Measurements from ENCODE around the gene LYPD6B. TPM values are rescaled to one million over a fixed set of nuclear protein-coding genes. Genes with fewer than 3 reads are reported as not detected.

The LYPD6B gene
- total RNA-seq, 2 experiments from 2014 or later, result not detected

- no peak for DNase-seq
- intact Hi-C loops (cut with micrococcal nuclease), result no loop called here
- POLR2A ChIA-PET, result no interaction called here
- CTCF ChIA-PET, result interaction anchor here (1.5 to 2.4 kb wide), 4 partner anchors 10 to 282 kb away, joined by 3 to 13 read pairs (median 6); no protein-coding TSS in a partner anchor
- peaks cover 4% of the 10 kb centered on the region for H3K4me1 Mint-ChIP-seq (ENCODE audit: low read depth)
- H3K27ac Mint-ChIP-seq, result no peak overlapping the region
- H3K9me3 Mint-ChIP-seq, result no peaks in the 10 kb centered on the region
- H3K36me3 Mint-ChIP-seq, result no peaks in the 10 kb centered on the region
- H3K4me3 Mint-ChIP-seq, result no peak overlapping the region
- peaks cover 12% of the 10 kb centered on the region for H3K27me3 Mint-ChIP-seq
Measured at GRCh38 chr2:149031396-149031795, 7.1 kb upstream of the LYPD6B start.

- Mint-ChIP-seq H3K36me3 (no peaks in the 10 kb centered on the region), H3K9me3 (no peaks in the 10 kb centered on the region), H3K4me3 (no peak overlapping the region), H3K27ac (no peak overlapping the region), H3K27me3 (peaks cover 26% of the 10 kb centered on the region), H3K4me1 (ENCODE audit: low read depth) (peaks cover 4% of the 10 kb centered on the region)
- CTCF ChIA-PET, result interaction anchor here (2.1 to 3.1 kb wide), 2 partner anchors 16 to 528 kb away, joined by 9 to 13 read pairs; no protein-coding TSS in a partner anchor
- intact Hi-C loops (cut with micrococcal nuclease), result no loop called here
- DNase-seq, result no peak
- POLR2A ChIA-PET, result no interaction called here
Measured at GRCh38 chr2:149033716-149034115, 4.8 kb upstream of the LYPD6B start.

GRCh38 chr2:149034406-149034805, 4.1 kb upstream of the LYPD6B start:
- Mint-ChIP-seq H3K4me1 (ENCODE audit: low read depth) (peaks cover 4% of the 10 kb centered on the region), H3K36me3 (no peaks in the 10 kb centered on the region), H3K9me3 (no peaks in the 10 kb centered on the region), H3K27me3 (peaks cover 30% of the 10 kb centered on the region), H3K27ac (no peak overlapping the region), H3K4me3 (no peak overlapping the region)
- no peak for DNase-seq
- ChIA-PET POLR2A (no interaction called here), CTCF (interaction anchor here (2.1 to 3.1 kb wide), 2 partner anchors 17 to 527 kb away, joined by 9 to 13 read pairs; no protein-coding TSS in a partner anchor)
- intact Hi-C loops (cut with micrococcal nuclease), result no loop called here

- Mint-ChIP-seq H3K27ac (no peak overlapping the region), H3K4me1 (ENCODE audit: low read depth) (peaks cover 4% of the 10 kb centered on the region), H3K36me3 (no peaks in the 10 kb centered on the region), H3K9me3 (no peaks in the 10 kb centered on the region), H3K4me3 (no peak overlapping the region), H3K27me3 (peaks cover 38% of the 10 kb centered on the region)
- POLR2A ChIA-PET, result no interaction called here
- intact Hi-C loops (cut with micrococcal nuclease), result no loop called here
- DNase-seq, result no peak
- CTCF ChIA-PET, result interaction anchor here (0.7 to 1.2 kb wide), 4 partner anchors 20 to 525 kb away, joined by 3 to 5 read pairs (median 4); no protein-coding TSS in a partner anchor
Measured at GRCh38 chr2:149036507-149037293, 1.8 kb upstream of the LYPD6B start.

GRCh38 chr2:149037851-149038250, 648 bp upstream of the LYPD6B start:
- no peak for DNase-seq
- no peak overlapping the region for H3K27ac Mint-ChIP-seq
- POLR2A ChIA-PET, result interaction anchor here (0.5 kb wide), 1 partner anchor 131 kb away, joined by 3 read pairs; no protein-coding TSS in a partner anchor
- H3K36me3 Mint-ChIP-seq, result no peaks in the 10 kb centered on the region
- H3K4me3 Mint-ChIP-seq, result no peak overlapping the region
- peaks cover 41% of the 10 kb centered on the region for H3K27me3 Mint-ChIP-seq
- intact Hi-C loops (cut with micrococcal nuclease), result no loop called here
- H3K9me3 Mint-ChIP-seq, result no peaks in the 10 kb centered on the region
- no peaks in the 10 kb centered on the region for H3K4me1 Mint-ChIP-seq (ENCODE audit: low read depth)
- CTCF ChIA-PET, result interaction anchor here (0.7 to 1.6 kb wide), 4 partner anchors 21 to 524 kb away, joined by 4 to 7 read pairs (median 4); no protein-coding TSS in a partner anchor

GRCh38 chr2:149039213-149039724, 770 bp downstream of the LYPD6B start:
- no peak for DNase-seq
- Mint-ChIP-seq H3K4me3 (no peak overlapping the region), H3K27me3 (peaks cover 35% of the 10 kb centered on the region), H3K27ac (no peak overlapping the region), H3K9me3 (no peaks in the 10 kb centered on the region), H3K4me1 (ENCODE audit: low read depth) (no peaks in the 10 kb centered on the region), H3K36me3 (no peaks in the 10 kb centered on the region)
- CTCF ChIA-PET, result interaction anchor here (0.8 to 2.8 kb wide), 6 partner anchors 10 to 522 kb away, joined by 3 to 17 read pairs (median 6); no protein-coding TSS in a partner anchor
- intact Hi-C loops (cut with micrococcal nuclease), result no loop called here
- POLR2A ChIA-PET, result no interaction called here

GRCh38 chr2:149040451-149040850, 2.0 kb downstream of the LYPD6B start:
- peaks cover 37% of the 10 kb centered on the region for H3K27me3 Mint-ChIP-seq
- H3K4me1 Mint-ChIP-seq (ENCODE audit: low read depth), result no peaks in the 10 kb centered on the region
- peaks cover 2% of the 10 kb centered on the region for H3K9me3 Mint-ChIP-seq
- intact Hi-C loops (cut with micrococcal nuclease), result loop anchor here (1.0 kb wide), 1 partner anchor 521 kb away; no protein-coding TSS in a partner anchor
- DNase-seq, result peak; percentile 74
- H3K4me3 Mint-ChIP-seq, result no peak overlapping the region
- ChIA-PET CTCF (interaction anchor here (0.6 to 2.8 kb wide), 13 partner anchors 10 to 521 kb away, joined by 3 to 17 read pairs (median 4); no protein-coding TSS in a partner anchor), POLR2A (no interaction called here)
- H3K27ac Mint-ChIP-seq, result no peak overlapping the region
- no peaks in the 10 kb centered on the region for H3K36me3 Mint-ChIP-seq

- Mint-ChIP-seq H3K9me3 (peaks cover 8% of the 10 kb centered on the region), H3K36me3 (no peaks in the 10 kb centered on the region), H3K4me3 (no peak overlapping the region), H3K27me3 (peaks cover 34% of the 10 kb centered on the region), H3K27ac (no peak overlapping the region), H3K4me1 (ENCODE audit: low read depth) (no peaks in the 10 kb centered on the region)
- POLR2A ChIA-PET, result no interaction called here
- CTCF ChIA-PET, result interaction anchor here (0.6 to 2.8 kb wide), 9 partner anchors 11 to 522 kb away, joined by 3 to 17 read pairs (median 4); no protein-coding TSS in a partner anchor
- DNase-seq, result no peak
- intact Hi-C loops (cut with micrococcal nuclease), result no loop called here
Measured at GRCh38 chr2:149041482-149041881, 3.0 kb downstream of the LYPD6B start.

- intact Hi-C loops (cut with micrococcal nuclease), result no loop called here
- peaks cover 17% of the 10 kb centered on the region for H3K9me3 Mint-ChIP-seq
- no peak overlapping the region for H3K4me3 Mint-ChIP-seq
- CTCF ChIA-PET, result no interaction called here
- H3K4me1 Mint-ChIP-seq (ENCODE audit: low read depth), result no peaks in the 10 kb centered on the region
- DNase-seq, result no peak
- H3K27ac Mint-ChIP-seq, result no peak overlapping the region
- H3K27me3 Mint-ChIP-seq, result peaks cover 22% of the 10 kb centered on the region
- peaks cover 7% of the 10 kb centered on the region for H3K36me3 Mint-ChIP-seq
- POLR2A ChIA-PET, result no interaction called here
Measured at GRCh38 chr2:149042881-149043280, 4.4 kb downstream of the LYPD6B start.

- ChIA-PET CTCF (no interaction called here), POLR2A (no interaction called here)
- H3K27ac Mint-ChIP-seq, result no peak overlapping the region
- intact Hi-C loops (cut with micrococcal nuclease), result no loop called here
- no peak overlapping the region for H3K4me3 Mint-ChIP-seq
- no peaks in the 10 kb centered on the region for H3K4me1 Mint-ChIP-seq (ENCODE audit: low read depth)
- H3K27me3 Mint-ChIP-seq, result peaks cover 19% of the 10 kb centered on the region
- peaks cover 23% of the 10 kb centered on the region for H3K9me3 Mint-ChIP-seq
- DNase-seq, result no peak
- H3K36me3 Mint-ChIP-seq, result peaks cover 7% of the 10 kb centered on the region
Measured at GRCh38 chr2:149044500-149044899, 6.0 kb downstream of the LYPD6B start.

- CTCF ChIA-PET, result no interaction called here
- Mint-ChIP-seq H3K27me3 (peaks cover 13% of the 10 kb centered on the region), H3K9me3 (peaks cover 23% of the 10 kb centered on the region), H3K4me3 (no peak overlapping the region), H3K36me3 (peaks cover 7% of the 10 kb centered on the region), H3K27ac (no peak overlapping the region), H3K4me1 (ENCODE audit: low read depth) (no peaks in the 10 kb centered on the region)
- POLR2A ChIA-PET, result no interaction called here
- DNase-seq, result no peak
- intact Hi-C loops (cut with micrococcal nuclease), result no loop called here
Measured at GRCh38 chr2:149047118-149047517, 8.6 kb downstream of the LYPD6B start.

- intact Hi-C loops (cut with micrococcal nuclease), result no loop called here
- Mint-ChIP-seq H3K27me3 (peaks cover 12% of the 10 kb centered on the region), H3K9me3 (peaks cover 23% of the 10 kb centered on the region), H3K27ac (no peak overlapping the region), H3K36me3 (peaks cover 7% of the 10 kb centered on the region), H3K4me3 (no peak overlapping the region), H3K4me1 (ENCODE audit: low read depth) (no peaks in the 10 kb centered on the region)
- ChIA-PET CTCF (interaction anchor here (0.7 kb wide), 1 partner anchor 32 kb away, joined by 3 read pairs; no protein-coding TSS in a partner anchor), POLR2A (no interaction called here)
- no peak for DNase-seq
Measured at GRCh38 chr2:149049142-149049541, 10.6 kb downstream of the LYPD6B start.
